NCI-H82 treated with DMSO at 0.1 percent for 48 hours (cell line): ENCODE results near the gene WDR18.
A peak's percentile ranks its signal among the peaks of the same experiment; 100 is the strongest.

Experiments
- DNase-seq: peaks from one replicate; lab custom pipeline; 2025; ENCODE audit not compliant: unreplicated experiment; lab: John Stamatoyannopoulos, UW

The WDR18 gene

GRCh38 chr19:964761-965694 is 19.1 kb upstream of the WDR18 start:
- no peak for DNase-seq

GRCh38 chr19:966485-967088 is 17.6 kb upstream of the WDR18 start:
- no peak for DNase-seq

- DNase-seq = no peak
Observed at GRCh38 chr19:970695-971094, 13.4 kb upstream of the WDR18 start.

GRCh38 chr19:971795-972194 is 12.3 kb upstream of the WDR18 start:
- no peak for DNase-seq

GRCh38 chr19:972281-972680 is 11.9 kb upstream of the WDR18 start:
- DNase-seq = no peak

- no peak for DNase-seq
Observed at GRCh38 chr19:973726-974563, 10.2 kb upstream of the WDR18 start.

- DNase-seq = no peak
Observed at GRCh38 chr19:974564-975257, 9.4 kb upstream of the WDR18 start.

GRCh38 chr19:976476-976875 is 7.7 kb upstream of the WDR18 start:
- DNase-seq = peak; percentile 8

GRCh38 chr19:977058-977464 is 7.1 kb upstream of the WDR18 start:
- DNase-seq = no peak

- DNase-seq = no peak
Observed at GRCh38 chr19:979318-979741, 4.8 kb upstream of the WDR18 start.

- no peak for DNase-seq
Observed at GRCh38 chr19:980133-980998, 3.8 kb upstream of the WDR18 start.

GRCh38 chr19:982567-983170 is 1.5 kb upstream of the WDR18 start:
- no peak for DNase-seq

GRCh38 chr19:986083-986482 is 1.9 kb downstream of the WDR18 start:
- no peak for DNase-seq

- no peak for DNase-seq
Observed at GRCh38 chr19:988081-988480, 3.9 kb downstream of the WDR18 start.

- no peak for DNase-seq
Observed at GRCh38 chr19:988510-988909, 4.4 kb downstream of the WDR18 start.

GRCh38 chr19:989381-990081 is 5.4 kb downstream of the WDR18 start:
- no peak for DNase-seq

GRCh38 chr19:990119-990571 is 6.0 kb downstream of the WDR18 start:
- no peak for DNase-seq

GRCh38 chr19:990746-991145 is 6.6 kb downstream of the WDR18 start:
- DNase-seq = no peak
